H1 (cell line): ENCODE data around the gene RPL39L. TPM values are rescaled to one million over a fixed set of nuclear protein-coding genes. Genes with fewer than 3 reads are reported as not detected.

Experiments used
- CTCF ChIA-PET: fragments of 300-600 bp; sonication (Branson Sonifier 250); formaldehyde crosslinking; loops from one replicate; lab custom pipeline; 2021; ENCODE audit not compliant: partially characterized antibody; lab: Charles Lee
- POLR2A ChIA-PET: fragments of 300-600 bp; sonication (Branson Sonifier 250); formaldehyde crosslinking; loops from one replicate; lab custom pipeline; 2021; ENCODE audit warnings: inconsistent platforms; ENCODE audit not compliant: partially characterized antibody; lab: Charles Lee
- DNase-seq, 2 experiments: peaks; one replicate each; pipeline versions ENCODE4 v3.0.0 to v3.0.0-alpha.2; 2010 to 2022; ENCODE audit warnings: low spot score in 2 of 2, low read depth in 1 of 2, mixed read lengths in 1 of 2
- FAIRE-seq: peaks from 2 replicates; lab custom pipeline; 2011; peaks lifted over from hg19 to GRCh38; lab: Jason Lieb, UNC
- H2AFZ ChIP-seq: 2 replicates; pipeline ENCODE4 v1.8.1; 2012; ENCODE audit warnings: low read length, inconsistent platforms
- H2AK5ac ChIP-seq: 2 replicates; pipeline ENCODE4 v1.6.1; 2013; ENCODE audit warnings: low read depth, low read length
- H2BK120ac ChIP-seq: replicated peaks from 2 replicates; pipeline ENCODE3; 2013; ENCODE audit warnings: low read depth, low read length, inconsistent platforms
- H2BK12ac ChIP-seq: 2 replicates; pipeline ENCODE4 v1.6.1; 2013; ENCODE audit warnings: low read depth, low read length
- H2BK15ac ChIP-seq: 2 replicates; pipeline ENCODE4 v1.6.1; 2013; ENCODE audit warnings: low read length
- H2BK20ac ChIP-seq: 2 replicates; pipeline ENCODE4 v1.6.1; 2013; ENCODE audit warnings: low read length
- H2BK5ac ChIP-seq: 2 replicates; pipeline ENCODE4 v1.6.1; 2013; ENCODE audit warnings: low read depth, low read length
- H3K14ac ChIP-seq: 2 replicates; pipeline ENCODE4 v1.6.1; 2013; ENCODE audit warnings: inconsistent platforms; ENCODE audit not compliant: insufficient read length
- H3K18ac ChIP-seq: 2 replicates; pipeline ENCODE4 v1.6.1; 2013; ENCODE audit warnings: low read length; ENCODE audit errors: extremely low read depth
- H3K23ac ChIP-seq: 2 replicates; pipeline ENCODE4 v1.6.1; 2013; ENCODE audit warnings: inconsistent platforms; ENCODE audit not compliant: insufficient read length
- H3K23me2 ChIP-seq: 2 replicates; pipeline ENCODE4 v1.6.1; 2013; ENCODE audit warnings: low read depth, low read length
- H3K27ac ChIP-seq: 2 replicates; pipeline ENCODE4 v1.6.1; 2011; ENCODE audit warnings: low read depth, low read length, inconsistent platforms
- H3K27me3 ChIP-seq, 4 experiments: replicated peaks in 1 of 4; 1 replicate in 1 of 4; 2 replicates in 3 of 4; pipeline versions ENCODE4 v1.6.1 to v1.8.1; 2011 to 2013; ENCODE audit warnings: low read length in 3 of 4, mild to moderate bottlenecking in 3 of 4, inconsistent platforms in 2 of 4, mixed read lengths in 2 of 4, moderate library complexity in 1 of 4; ENCODE audit not compliant: control insufficient read depth in 3 of 4, insufficient read depth in 3 of 4; ENCODE audit errors: extremely low read depth in 1 of 4
- H3K36me3 ChIP-seq, 4 experiments: 2 replicates each; pipeline versions ENCODE4 v1.6.1 to v1.8.1; 2011 to 2013; ENCODE audit warnings: mild to moderate bottlenecking in 4 of 4, low read length in 3 of 4, moderate library complexity in 2 of 4, control low read depth in 1 of 4, inconsistent platforms in 1 of 4; ENCODE audit not compliant: insufficient read depth in 4 of 4, control insufficient read depth in 2 of 4
- H3K4ac ChIP-seq: replicated peaks from 2 replicates; pipeline ENCODE3; 2013; ENCODE audit warnings: low read length, low read depth, mixed read lengths, inconsistent platforms; ENCODE audit not compliant: insufficient read length
- H3K4me1 ChIP-seq, 4 experiments: replicated peaks in 1 of 4; 1 replicate in 1 of 4; 2 replicates in 3 of 4; pipeline versions ENCODE4 v1.6.1 to v1.8.1; 2011 to 2013; ENCODE audit warnings: low read length in 3 of 4, inconsistent platforms in 2 of 4, mixed read lengths in 1 of 4; ENCODE audit not compliant: insufficient read depth in 4 of 4, control insufficient read depth in 3 of 4
- H3K4me2 ChIP-seq, 2 experiments: 2 replicates each; pipeline versions ENCODE4 v1.6.1 to v1.8.1; 2011 to 2013; ENCODE audit warnings: low read depth in 2 of 2, low read length in 2 of 2, control low read depth in 1 of 2, inconsistent platforms in 1 of 2, mild to moderate bottlenecking in 1 of 2; ENCODE audit not compliant: insufficient read depth in 1 of 2
- H3K4me3 ChIP-seq, 4 experiments: fragments of 200-600, 300-600 bp in 1 of 4; sonication (generic), shearing (Covaris generic), sonication (Bioruptor Twin) in 1 of 4; 2 replicates each; pipeline versions ENCODE4 v1.5.1 to v1.8.1; 2011 to 2016; ENCODE audit warnings: low read length in 4 of 4, low read depth in 3 of 4, control low read depth in 2 of 4, inconsistent platforms in 2 of 4, mild to moderate bottlenecking in 2 of 4, mixed read lengths in 1 of 4, moderate library complexity in 1 of 4; ENCODE audit not compliant: insufficient read depth in 2 of 4; ENCODE audit errors: extremely low read depth in 1 of 4
- H3K56ac ChIP-seq: replicated peaks from 2 replicates; pipeline ENCODE3; 2013; ENCODE audit warnings: low read depth, mild to moderate bottlenecking, mixed read lengths, low read length, inconsistent platforms; ENCODE audit not compliant: insufficient read length
- H3K79me1 ChIP-seq: 2 replicates; pipeline ENCODE4 v1.6.1; 2013; ENCODE audit warnings: low read depth, low read length, control low read depth
- H3K79me2 ChIP-seq, 2 experiments: 2 replicates each; pipeline versions ENCODE4 v1.6.1 to v1.8.1; 2012 to 2013; ENCODE audit warnings: low read length in 2 of 2, mild to moderate bottlenecking in 2 of 2, inconsistent platforms in 1 of 2; ENCODE audit not compliant: insufficient read depth in 2 of 2, control insufficient read depth in 1 of 2
- H3K9ac ChIP-seq, 4 experiments: replicated peaks in 1 of 4; 1 replicate in 1 of 4; 2 replicates in 3 of 4; pipeline versions ENCODE4 v1.6.1 to v1.8.1; 2011 to 2013; ENCODE audit warnings: low read depth in 3 of 4, low read length in 3 of 4, control low read depth in 2 of 4, mild to moderate bottlenecking in 2 of 4, moderate library complexity in 2 of 4, inconsistent platforms in 1 of 4; ENCODE audit errors: extremely low read depth in 1 of 4
- H3K9me3 ChIP-seq, 2 experiments: 2 replicates each; pipeline versions ENCODE4 v1.6.1 to v1.8.1; 2012 to 2013; ENCODE audit warnings: mild to moderate bottlenecking in 2 of 2, moderate library complexity in 2 of 2, control low read depth in 1 of 2, inconsistent platforms in 1 of 2, low read depth in 1 of 2, low read length in 1 of 2, mixed read lengths in 1 of 2; ENCODE audit not compliant: insufficient read depth in 2 of 2
- H4K20me1 ChIP-seq, 2 experiments: replicated peaks in 1 of 2; 2 replicates each; pipeline versions ENCODE3 to v1.8.1; 2011 to 2013; ENCODE audit warnings: inconsistent platforms in 2 of 2, low read length in 2 of 2, mild to moderate bottlenecking in 1 of 2; ENCODE audit not compliant: insufficient read depth in 2 of 2, control insufficient read depth in 1 of 2
- H4K5ac ChIP-seq: 2 replicates; pipeline ENCODE4 v1.6.1; 2013; ENCODE audit warnings: low read length, low read depth, mixed read lengths, inconsistent platforms; ENCODE audit not compliant: insufficient read length
- H4K8ac ChIP-seq: 2 replicates; pipeline ENCODE4 v1.8.0; 2013; ENCODE audit warnings: mild to moderate bottlenecking, moderate library complexity, low read length, inconsistent platforms; ENCODE audit not compliant: insufficient read depth; ENCODE audit errors: extremely low read depth
- H4K91ac ChIP-seq: replicated peaks from 2 replicates; pipeline ENCODE3; 2013; ENCODE audit warnings: low read length, mixed read lengths, inconsistent platforms; ENCODE audit not compliant: insufficient read length
- JUN ChIP-seq: IDR thresholded peaks from 2 replicates; pipeline ENCODE4 v1.6.1; 2011; ENCODE audit warnings: low read depth, mild to moderate bottlenecking, improper control_type of control experiment, low read length
- KDM4A ChIP-seq: IDR thresholded peaks from one replicate; pipeline ENCODE4 v1.7.1; 2012; ENCODE audit warnings: low read depth, mild to moderate bottlenecking, moderate library complexity, low read length, inconsistent platforms; ENCODE audit not compliant: severe bottlenecking
- MAFK ChIP-seq: IDR thresholded peaks from 2 replicates; pipeline ENCODE4 v1.6.1; 2012; ENCODE audit warnings: low read depth, mild to moderate bottlenecking, improper control_type of control experiment, low read length
- POLR2AphosphoS5 ChIP-seq: IDR thresholded peaks from 2 replicates; pipeline ENCODE4 v1.6.1; 2011; ENCODE audit warnings: low read depth, low read length
- RXRA ChIP-seq: IDR thresholded peaks from 2 replicates; pipeline ENCODE4 v1.6.1; 2011; ENCODE audit warnings: low read depth, mild to moderate bottlenecking, low read length, moderate library complexity; ENCODE audit not compliant: insufficient read depth
- WGBS, 2 experiments: shearing (Covaris generic) in 1 of 2; methylation state at CpG; one replicate each; pipeline versions ENCODE4 v1.1.6 to v1.1.7; 2013 to 2015; ENCODE audit warnings: low lambda C conversion rate in 2 of 2, mixed read lengths in 2 of 2, inconsistent platforms in 1 of 2, low coverage in 1 of 2, missing lambda C conversion rate in 1 of 2; ENCODE audit not compliant: insufficient replicate concordance in 2 of 2, insufficient coverage in 1 of 2, insufficient read length in 1 of 2; ENCODE audit errors: extremely low coverage in 1 of 2, missing lambda C conversion rate in 1 of 2; 5-methylcytosine and 5-hydroxymethylcytosine counted together
- polyA plus RNA-seq, 7 experiments: library from polyadenylated mRNA; depleted of rRNA in 3 of 7; stranded (reverse) in 5 of 7; unstranded in 2 of 7; fragments of >200 nt in 5 of 7; fragments of 200-250 nt in 2 of 7; gene quantifications; 1 replicate in 5 of 7; 2 replicates in 1 of 7; 4 replicates in 1 of 7; pipeline versions ENCODE4 v1.2.1 to v1.2.3, GENCODE V29; 2011 to 2013; ENCODE audit warnings: missing spikeins in 2 of 7, mixed read lengths in 2 of 7
- total RNA-seq: library from RNA; stranded (reverse); fragmentation: NEBNext Ultra II Directional; extraction: Animal tissue kit (Norgen Biotek cat#: 25700); gene quantifications from 2 replicates; pipeline ENCODE4 v1.2.1, GENCODE V29; 2021
- TF ChIP-seq, protein P1 (sequence below): IDR thresholded peaks from 2 replicates; pipeline ENCODE4 v1.6.1; 2012; ENCODE audit warnings: inconsistent platforms

RPL39L gene
- total and polyA plus RNA-seq, 2 of the 8 experiments (the other 6 are each of a cell fraction or from before 2014, with no cell fraction given): 51.8 to 67.7 TPM

DNA sequence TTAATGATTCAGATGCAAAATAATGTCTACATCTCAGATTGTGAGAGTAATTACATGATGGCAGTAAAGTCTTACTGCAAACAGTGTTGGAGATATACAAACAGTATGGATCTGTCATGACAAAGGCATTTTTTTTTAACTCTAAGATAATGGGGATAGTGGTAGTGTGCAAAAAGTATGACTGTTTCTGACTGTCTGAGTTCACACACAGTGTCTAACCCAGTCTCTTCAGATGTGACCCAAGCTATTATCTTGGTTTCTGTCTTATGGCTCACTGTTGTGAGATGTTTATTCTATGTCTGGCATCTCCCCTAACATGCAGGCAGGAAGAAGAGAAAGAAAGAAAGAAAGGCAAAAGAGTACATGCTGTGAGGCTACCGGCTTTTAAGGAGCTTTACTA lies 17.0 kb downstream of the RPL39L start:
- no peak overlapping the region for H3K27ac ChIP-seq
- H3K9me3 ChIP-seq: no peaks in the 10 kb centered on the region
- H3K4me3 ChIP-seq: no peak overlapping the region
- CTCF ChIA-PET: interaction anchor here (0.8 to 2.4 kb wide), 3 partner anchors 9 to 43 kb away, joined by 3 to 24 read pairs (median 4); no protein-coding TSS in a partner anchor
- H3K4me1 ChIP-seq: no peaks in the 10 kb centered on the region
- FAIRE-seq: no peak
- no peak overlapping the region for H3K9ac ChIP-seq
- no peaks in the 10 kb centered on the region for H3K23me2 ChIP-seq
- H2BK120ac ChIP-seq: no peak overlapping the region
- H2BK15ac ChIP-seq: no peak overlapping the region
- DNase-seq: no peak
- H3K27me3 ChIP-seq: no peaks in the 10 kb centered on the region
- 77% methylated on average over 1 of the region's 1 CpG; no CpG with 5 or more reads in 1 of the 2 experiments for WGBS, 2 experiments
- POLR2A ChIA-PET: no interaction called here
- no peak overlapping the region for H3K14ac ChIP-seq
- no peak overlapping the region for H4K91ac ChIP-seq
- H3K79me2 ChIP-seq: no peaks in the 10 kb centered on the region
- H3K23ac ChIP-seq: no peak overlapping the region
- H3K79me1 ChIP-seq: no peaks in the 10 kb centered on the region
- no peak overlapping the region for H3K4me2 ChIP-seq
- H3K4ac ChIP-seq: no peak overlapping the region
- no peak overlapping the region for H2AFZ ChIP-seq
- no peak overlapping the region for H2BK12ac ChIP-seq
- no peak overlapping the region for H3K18ac ChIP-seq
- no peak overlapping the region for H2BK5ac ChIP-seq
- H4K8ac ChIP-seq: no peak overlapping the region
- H2BK20ac ChIP-seq: no peak overlapping the region
- H4K20me1 ChIP-seq: peaks cover 0 to 1% of the 10 kb centered on the region in 2 experiments
- no peak overlapping the region for H4K5ac ChIP-seq
- H2AK5ac ChIP-seq: no peak overlapping the region
- no peak overlapping the region for H3K56ac ChIP-seq
- peaks cover 0 to 7% (median 0%) of the 10 kb centered on the region in 4 experiments; a peak in 3 of 8 replicates for H3K36me3 ChIP-seq
- no peak for TF ChIP-seq POLR2AphosphoS5
- TF ChIP-seq, protein P1, sequence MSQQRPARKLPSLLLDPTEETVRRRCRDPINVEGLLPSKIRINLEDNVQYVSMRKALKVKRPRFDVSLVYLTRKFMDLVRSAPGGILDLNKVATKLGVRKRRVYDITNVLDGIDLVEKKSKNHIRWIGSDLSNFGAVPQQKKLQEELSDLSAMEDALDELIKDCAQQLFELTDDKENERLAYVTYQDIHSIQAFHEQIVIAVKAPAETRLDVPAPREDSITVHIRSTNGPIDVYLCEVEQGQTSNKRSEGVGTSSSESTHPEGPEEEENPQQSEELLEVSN: no peak
- TF ChIP-seq KDM4A: no peak
- no peak for TF ChIP-seq RXRA
- TF ChIP-seq JUN: no peak
- no peak for TF ChIP-seq MAFK
